HG03469 (cell line): ENCODE data around the gene GPR162.

Experiments used
- ATAC-seq: cut with Tn5 transposase; IDR thresholded peaks from one replicate; pipeline ENCODE4 v1.9.1; 2021; ENCODE audit warnings: mild to moderate bottlenecking, moderate library complexity, moderate number of reproducible peaks; ENCODE audit not compliant: unreplicated experiment

GPR162 gene, protein sequence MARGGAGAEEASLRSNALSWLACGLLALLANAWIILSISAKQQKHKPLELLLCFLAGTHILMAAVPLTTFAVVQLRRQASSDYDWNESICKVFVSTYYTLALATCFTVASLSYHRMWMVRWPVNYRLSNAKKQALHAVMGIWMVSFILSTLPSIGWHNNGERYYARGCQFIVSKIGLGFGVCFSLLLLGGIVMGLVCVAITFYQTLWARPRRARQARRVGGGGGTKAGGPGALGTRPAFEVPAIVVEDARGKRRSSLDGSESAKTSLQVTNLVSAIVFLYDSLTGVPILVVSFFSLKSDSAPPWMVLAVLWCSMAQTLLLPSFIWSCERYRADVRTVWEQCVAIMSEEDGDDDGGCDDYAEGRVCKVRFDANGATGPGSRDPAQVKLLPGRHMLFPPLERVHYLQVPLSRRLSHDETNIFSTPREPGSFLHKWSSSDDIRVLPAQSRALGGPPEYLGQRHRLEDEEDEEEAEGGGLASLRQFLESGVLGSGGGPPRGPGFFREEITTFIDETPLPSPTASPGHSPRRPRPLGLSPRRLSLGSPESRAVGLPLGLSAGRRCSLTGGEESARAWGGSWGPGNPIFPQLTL

DNA sequence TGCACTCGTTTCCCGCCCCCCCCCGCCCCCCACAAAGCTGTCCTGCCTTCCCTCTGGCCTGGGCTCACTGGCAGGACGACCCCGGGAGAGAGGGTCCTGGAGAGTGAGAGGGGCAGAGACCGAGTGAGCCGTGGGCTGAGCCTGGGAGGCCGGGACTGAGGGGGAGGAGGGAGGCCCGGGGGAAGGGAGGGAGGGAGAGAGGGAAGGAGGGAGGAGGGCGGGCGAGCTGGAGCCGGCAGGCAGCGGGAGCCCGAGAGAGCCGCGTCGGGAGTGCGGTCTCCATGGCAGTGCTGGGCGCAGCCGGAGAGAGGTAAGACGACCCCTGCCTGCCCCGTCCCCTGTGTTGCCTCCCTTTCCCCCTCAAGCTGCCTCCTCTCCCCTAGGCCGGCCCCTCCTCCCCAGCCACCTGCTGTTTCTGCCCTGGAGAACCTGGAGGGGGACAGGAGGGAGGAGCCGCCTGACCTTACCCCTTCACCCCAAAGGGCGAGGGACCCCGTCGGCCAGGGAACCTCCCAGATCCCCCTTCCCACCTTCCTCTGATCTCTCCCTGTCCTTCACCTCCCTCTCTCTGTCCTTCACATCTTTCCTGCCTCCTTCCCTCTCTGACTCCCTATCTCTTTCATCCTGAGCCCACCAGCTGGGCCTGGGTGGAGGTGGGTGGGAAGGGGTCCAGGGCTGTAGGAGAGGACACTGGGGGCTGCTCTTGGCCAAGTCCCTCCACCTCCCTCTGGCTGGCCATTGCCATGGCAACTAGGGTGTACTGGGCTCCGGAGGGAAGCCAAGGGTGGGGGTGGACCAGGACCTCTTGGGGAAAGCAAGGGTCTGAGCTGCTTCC is at the start of gene GPR162:
GPR162 (plus strand) TSS at position 231 of the 835 bp plus-strand sequence. CDS start 2,078 bp downstream, outside the sequence.
- ATAC-seq = no peak

DNA sequence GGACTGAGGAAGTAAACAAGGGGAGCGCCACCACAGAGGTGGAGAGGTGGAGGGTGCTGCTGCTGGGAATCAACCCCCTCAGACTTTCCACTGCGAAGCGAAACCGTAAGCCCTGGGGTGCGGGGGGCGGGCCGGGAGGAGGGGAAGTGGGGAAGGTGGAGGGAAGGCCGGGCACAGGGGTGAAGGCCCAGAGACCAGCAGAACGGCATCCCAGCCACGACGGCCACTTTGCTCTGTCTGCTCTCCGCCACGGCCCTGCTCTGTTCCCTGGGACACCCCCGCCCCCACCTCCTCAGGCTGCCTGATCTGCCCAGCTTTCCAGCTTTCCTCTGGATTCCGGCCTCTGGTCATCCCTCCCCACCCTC is 49.3 kb upstream of the GPR162 start, which contains the start of gene LAG3:
LAG3 (plus strand) TSS at position 190 of the 365 bp plus-strand sequence. CDS start 333 bp downstream, outside the sequence.
- no peak for ATAC-seq

DNA sequence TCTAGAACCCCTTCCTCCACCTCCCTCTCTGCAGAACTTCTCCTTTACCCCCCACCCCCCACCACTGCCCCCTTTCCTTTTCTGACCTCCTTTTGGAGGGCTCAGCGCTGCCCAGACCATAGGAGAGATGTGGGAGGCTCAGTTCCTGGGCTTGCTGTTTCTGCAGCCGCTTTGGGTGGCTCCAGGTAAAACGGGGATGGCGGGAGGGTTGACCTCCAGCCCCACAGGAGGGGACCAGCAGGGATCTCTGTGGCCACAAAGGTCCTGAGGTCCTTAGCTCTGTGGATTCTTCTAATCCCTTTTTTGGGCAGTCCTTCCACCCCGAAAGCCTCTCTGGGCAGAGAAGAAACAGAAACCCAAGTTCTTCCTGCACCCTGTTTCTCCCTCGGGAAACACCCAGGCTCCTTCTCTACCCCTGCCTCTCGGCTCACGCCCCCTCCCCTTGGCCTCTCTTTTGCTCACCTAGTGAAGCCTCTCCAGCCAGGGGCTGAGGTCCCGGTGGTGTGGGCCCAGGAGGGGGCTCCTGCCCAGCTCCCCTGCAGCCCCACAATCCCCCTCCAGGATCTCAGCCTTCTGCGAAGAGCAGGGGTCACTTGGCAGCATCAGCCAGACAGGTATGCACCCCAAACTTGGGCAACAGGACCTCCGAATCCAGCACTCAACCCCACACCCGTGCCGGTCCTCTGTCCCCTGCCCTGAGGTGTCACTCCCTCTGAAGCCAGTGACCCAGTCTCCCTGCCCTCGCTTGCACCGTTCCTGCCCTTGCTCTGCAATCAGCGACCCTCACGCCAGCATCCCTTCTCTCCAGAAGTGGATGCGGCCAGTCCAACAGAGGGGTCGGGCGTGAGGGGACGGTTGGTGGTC is 48.7 kb upstream of the GPR162 start:
- no peak for ATAC-seq

DNA sequence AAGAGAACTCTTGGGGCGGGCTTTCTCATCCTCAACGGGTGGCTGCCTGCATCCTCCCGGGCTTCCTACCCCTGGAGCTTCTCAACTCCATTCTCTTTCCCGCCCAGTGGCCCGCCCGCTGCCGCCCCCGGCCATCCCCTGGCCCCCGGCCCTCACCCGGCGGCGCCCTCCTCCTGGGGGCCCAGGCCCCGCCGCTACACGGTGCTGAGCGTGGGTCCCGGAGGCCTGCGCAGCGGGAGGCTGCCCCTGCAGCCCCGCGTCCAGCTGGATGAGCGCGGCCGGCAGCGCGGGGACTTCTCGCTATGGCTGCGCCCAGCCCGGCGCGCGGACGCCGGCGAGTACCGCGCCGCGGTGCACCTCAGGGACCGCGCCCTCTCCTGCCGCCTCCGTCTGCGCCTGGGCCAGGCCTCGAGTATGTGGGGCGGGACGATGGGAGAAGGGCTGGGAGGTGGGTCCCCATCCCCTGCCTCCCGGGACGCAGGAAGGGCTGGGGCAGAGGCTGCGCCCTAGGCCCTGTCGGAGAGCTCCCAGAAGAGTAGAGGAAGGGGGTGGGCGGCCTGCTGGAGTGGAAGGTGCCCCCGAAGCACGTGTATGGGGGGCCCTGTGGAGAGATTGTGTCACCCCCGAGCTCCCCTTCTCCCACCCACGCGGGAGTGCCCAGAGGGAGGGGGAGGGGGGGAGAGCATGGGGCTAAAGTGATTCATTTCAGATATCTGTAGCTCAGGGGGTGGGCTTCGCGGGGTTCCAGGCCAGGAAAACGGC is 47.9 kb upstream of the GPR162 start:
- no peak for ATAC-seq

DNA sequence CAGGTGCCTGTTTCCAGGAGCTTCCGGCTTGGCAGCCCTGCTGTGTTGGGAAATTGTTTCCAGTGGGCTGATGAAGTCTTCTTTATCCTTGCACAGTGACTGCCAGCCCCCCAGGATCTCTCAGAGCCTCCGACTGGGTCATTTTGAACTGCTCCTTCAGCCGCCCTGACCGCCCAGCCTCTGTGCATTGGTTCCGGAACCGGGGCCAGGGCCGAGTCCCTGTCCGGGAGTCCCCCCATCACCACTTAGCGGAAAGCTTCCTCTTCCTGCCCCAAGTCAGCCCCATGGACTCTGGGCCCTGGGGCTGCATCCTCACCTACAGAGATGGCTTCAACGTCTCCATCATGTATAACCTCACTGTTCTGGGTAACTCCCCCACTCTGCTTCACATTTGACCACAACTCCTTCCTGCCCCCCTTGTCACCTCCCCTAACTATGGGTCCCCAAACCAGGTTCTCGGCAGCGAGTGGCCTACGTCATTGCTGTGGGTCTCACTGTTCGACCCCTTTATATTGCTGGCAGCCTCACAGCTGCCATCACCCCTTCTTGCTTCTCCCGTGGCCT is 47.0 kb upstream of the GPR162 start:
- ATAC-seq = no peak

DNA sequence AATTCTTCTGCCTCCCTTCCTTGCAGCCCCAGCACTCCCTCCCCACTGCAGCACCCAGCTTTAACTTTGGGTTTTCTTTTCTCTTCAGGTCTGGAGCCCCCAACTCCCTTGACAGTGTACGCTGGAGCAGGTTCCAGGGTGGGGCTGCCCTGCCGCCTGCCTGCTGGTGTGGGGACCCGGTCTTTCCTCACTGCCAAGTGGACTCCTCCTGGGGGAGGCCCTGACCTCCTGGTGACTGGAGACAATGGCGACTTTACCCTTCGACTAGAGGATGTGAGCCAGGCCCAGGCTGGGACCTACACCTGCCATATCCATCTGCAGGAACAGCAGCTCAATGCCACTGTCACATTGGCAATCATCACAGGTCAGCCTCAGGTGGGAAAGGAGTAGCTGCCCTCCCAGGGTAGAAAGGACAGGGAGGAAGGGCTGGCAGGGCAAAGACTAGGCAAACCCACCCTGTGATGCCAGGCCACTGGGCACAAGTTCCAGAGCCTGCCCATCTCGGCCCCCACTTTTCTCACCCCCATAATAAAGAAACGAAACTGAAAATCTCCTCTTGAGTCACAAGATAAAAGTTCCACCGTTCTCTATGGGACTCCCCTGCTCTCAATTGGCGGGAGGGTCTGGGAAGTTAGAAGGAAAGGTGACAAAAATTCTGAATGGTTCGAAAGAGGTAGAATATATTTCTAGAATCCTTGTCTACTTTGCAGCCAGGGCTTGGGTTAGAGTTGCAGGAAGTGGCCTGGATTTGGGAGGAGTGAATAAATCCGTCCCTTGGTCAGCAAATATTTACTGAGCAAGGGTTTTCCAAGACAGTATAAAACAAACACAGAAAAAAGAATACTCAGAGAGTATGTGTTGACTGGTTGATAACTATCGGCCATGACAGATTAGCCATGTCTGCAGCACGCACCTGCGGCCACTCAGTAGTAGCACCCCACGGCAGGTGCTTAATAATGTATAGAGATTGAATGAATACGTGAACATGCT is 46.1 kb upstream of the GPR162 start:
- no peak for ATAC-seq

DNA sequence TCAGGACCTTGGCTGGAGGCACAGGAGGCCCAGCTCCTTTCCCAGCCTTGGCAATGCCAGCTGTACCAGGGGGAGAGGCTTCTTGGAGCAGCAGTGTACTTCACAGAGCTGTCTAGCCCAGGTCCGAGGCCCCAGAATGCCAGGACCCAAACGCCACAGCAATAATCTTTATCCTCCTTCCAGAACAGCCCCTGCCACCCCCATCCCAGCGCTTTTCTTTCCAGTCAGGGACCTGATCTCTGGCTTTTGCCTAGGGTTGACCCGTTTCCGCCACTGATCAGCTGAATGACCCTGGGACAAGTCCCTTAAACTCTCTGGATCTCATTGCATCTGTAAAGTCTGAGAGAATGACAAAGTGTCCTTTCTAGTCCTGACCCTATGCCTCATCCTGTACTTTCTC is 44.2 kb upstream of the GPR162 start:
- no peak for ATAC-seq

DNA sequence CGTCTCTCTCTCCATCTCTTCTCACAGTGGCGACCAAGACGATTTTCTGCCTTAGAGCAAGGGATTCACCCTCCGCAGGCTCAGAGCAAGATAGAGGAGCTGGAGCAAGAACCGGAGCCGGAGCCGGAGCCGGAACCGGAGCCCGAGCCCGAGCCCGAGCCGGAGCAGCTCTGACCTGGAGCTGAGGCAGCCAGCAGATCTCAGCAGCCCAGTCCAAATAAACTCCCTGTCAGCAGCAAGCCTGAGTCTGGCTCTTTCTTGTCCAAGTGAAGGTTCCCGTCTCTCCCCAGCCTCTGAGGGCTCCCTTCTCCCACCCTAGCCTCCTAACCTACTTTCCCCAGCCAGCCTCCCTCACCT is 43.4 kb upstream of the GPR162 start:
- ATAC-seq = no peak

DNA sequence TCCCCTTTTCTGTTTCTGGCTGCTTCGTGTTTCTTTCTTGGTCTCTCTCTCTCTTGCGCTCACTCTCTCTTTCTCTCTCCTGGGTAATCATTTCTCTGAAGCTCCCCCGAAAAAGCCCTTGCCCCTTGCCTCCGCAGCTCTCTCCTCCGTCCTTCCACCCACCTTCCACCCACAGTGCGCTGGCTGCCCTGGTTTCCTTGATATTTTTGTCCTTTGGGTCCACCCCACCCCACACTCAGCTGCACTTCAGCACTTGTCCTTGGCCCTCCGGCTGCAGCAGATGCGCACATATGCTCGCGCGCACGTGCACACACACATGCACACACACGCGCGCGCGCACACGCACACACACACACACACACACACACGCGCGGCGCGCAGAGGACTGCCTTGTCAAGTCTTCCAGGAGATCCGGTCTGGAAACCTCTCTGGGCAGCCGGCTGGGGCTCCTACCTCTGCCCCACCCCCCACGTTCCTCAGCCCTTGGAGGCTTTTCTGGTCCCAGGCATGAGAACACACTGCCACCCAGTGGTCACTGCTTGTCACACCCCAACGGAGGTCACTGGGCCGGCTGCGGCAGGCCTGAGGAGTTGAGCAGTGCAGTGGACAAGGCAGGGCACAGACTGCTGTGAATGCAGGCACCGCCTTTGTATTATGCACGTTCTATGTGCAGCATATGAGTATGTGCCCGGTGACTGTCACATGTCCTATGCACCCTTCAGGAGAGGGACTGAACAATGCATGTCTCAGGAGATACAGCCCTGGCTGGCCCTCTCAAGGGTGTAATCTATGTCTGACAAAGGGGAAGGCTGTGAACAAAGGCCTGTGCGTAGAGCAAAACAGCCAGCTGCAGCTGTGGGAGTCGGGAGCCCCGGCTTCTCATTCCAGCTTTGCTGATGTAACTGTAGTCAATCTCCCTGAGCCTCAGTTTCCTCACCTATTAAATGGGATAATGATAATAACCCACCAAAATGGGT is 42.8 kb upstream of the GPR162 start:
- no peak for ATAC-seq

DNA sequence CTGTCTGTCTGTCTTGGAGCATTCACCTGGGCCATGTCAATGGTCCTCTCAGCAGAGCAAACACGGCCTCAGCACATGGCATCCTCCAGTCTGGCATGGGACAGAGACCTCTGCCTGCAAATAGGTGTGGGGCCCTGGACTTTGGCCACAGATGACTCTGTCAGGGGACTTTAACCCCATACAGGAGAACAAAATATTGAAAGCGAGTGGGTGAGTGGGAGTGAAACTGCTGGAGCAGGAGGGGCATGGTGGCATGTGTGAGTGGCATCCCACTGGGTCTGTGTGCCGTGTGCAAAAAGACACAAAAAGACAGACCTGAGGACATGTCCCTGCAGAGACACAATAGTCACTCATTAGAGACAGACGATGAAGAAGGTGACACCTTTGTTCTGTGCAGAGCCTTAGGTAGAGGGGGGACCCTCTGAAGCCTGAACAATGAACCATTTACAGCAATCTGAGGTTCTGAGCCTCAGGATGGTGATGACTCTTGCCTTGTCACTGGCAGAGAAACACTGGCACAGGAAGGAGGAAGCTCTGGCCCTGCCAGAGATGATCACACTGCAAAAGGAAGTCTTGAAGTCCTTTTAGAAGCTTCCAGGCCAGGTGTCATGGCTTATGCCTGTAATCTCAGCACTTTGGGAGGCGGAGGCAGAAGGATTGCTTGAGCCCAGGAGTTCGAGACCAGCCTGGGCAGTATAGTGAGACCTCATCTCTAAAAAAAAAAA is 41.8 kb upstream of the GPR162 start:
- ATAC-seq = no peak

DNA sequence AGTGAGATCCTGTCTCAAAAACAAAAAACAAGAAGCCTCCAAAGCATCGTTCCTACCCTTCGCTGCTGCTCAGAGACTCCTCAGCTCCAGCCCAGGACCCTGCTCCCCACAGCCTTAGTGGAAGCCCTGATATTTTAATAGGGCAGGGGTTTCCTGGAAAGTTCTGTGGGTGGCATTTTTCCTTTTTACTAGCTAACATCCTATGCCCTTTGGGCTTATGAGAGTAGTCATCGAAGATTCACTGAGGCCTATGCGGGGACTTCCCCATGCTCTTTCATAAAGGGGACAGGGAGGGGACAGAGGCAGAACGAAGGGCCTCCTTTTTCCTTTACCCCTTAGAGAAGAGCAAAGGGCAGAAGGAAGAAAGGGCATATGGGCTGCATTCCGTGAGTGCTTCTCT is 41.0 kb upstream of the GPR162 start:
- ATAC-seq = no peak

DNA sequence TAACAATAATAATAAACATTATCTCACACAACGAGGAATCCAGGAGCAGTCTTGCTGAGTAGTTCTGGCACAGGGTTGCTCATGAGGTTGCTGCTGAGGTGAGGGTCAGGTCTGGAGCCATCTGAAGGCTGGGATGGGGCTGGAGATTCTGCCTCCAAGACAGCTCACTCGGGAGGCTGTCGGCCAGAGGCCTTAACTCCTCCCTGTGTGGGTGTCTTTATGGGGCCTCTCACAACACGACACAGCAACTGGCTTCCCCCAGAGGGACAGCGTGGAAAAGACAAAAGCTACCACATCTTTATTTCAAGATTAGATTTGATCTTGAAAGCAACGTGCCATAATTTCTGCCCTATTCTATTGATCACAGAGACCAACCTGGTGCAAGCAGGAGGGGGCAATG is 39.5 kb upstream of the GPR162 start:
- no peak for ATAC-seq

DNA sequence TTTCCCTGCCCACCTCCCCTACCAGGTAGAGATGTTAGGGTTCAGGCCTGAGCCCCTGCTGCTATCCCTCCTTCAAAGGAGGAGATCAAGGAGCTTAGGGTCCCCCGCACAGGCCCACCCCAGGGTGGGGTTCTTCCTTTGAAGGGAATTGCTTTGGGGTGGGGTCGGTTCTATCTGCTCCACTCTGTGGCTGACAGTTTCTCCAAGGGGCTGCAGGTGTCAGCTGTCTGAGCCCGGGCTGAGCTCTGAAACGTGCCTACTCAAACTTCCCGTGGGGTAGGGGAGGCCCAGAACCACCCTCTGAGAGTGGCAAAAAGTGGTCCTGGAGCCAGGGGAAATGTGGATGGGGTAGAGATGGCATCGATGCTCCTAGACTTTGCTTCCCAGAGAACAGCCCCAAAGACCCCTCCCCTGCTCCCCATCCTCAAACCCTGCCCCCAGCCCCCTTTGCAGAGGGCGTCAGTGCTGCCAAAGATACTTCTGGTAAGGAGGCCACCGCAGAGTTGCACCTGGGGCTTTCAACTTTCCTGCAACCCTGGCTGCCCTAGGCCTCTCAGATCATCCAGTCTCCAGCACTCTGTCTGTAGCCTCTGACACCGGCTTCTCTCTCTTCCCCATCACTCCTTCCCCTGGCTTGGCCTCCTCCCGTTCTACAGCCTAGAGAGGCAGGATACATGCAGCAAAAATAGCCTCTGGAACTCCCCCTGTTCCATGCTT is 38.6 kb upstream of the GPR162 start:
- ATAC-seq = no peak

DNA sequence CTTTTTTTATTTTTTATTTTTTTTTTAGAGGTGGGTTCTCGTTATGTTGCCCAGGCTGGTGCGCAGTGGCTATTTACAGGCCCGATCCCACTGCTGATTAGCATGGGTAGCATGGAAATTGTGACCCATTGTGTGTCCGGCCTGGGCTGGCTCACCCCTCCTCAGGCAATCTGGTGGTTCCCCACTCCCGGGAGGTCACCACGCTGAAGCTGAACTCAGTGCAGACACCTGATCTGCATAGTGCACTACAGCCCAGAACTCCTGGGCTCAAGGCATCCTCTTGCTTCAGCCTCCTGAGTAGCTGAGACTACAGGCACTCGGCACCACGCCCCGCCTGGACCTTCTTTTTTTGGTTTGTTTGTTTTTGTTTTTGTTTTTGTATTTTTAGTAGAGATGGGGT is 37.8 kb upstream of the GPR162 start:
- no peak for ATAC-seq

DNA sequence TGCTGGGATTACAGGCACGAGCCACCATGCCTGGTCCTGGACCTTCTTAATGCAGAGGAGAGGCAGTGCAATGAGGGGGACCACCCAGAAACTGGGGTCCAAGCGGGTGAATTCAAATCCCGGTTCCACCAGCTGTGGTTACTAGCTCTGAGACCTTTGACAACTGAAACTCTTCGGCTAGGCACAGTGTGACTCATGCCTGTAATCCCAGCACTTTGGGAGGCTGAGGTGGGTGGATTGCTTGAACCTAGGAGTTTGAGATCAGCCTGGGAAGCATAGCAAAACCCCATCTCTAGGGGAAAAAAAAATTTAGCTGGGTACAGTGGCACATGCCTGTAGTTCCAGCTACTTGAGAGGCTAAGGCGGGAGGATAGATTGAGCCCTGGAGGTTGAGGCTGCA is 37.3 kb upstream of the GPR162 start:
- ATAC-seq = no peak

DNA sequence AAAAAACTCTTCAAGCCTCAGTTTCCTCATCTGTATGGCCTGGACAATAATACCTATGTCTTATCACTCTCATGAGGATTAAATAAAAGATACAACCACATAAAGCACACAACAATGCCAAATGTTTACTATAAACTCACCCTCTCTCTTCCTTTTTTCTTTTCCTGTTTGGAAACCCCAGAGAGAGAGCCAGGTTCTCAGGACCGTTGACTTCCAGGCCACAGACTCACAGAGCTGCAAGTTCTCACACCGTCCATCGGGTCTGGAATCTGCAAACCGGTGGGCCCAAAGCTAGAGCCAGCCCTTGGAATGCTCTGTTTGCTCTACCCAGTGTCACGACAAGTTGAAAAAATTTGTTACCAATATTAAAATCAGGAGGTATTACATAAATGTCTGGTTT is 36.9 kb upstream of the GPR162 start:
- ATAC-seq = no peak
